Upper lobe of left lung (tissue), 4 donors: ENCODE results near the gene SYNE2.

ENCODE experiments used
- CTCF ChIP-seq, 6 experiments: fragments of 450-650 bp in 4 of 6; fragments of 200-600 bp in 2 of 6; sonication (generic) in 2 of 6; IDR thresholded peaks; one replicate each; pipeline ENCODE4 v1.5.1; 2016 to 2019; ENCODE audit warnings: antibody characterized with exemption in 6 of 6
- EP300 ChIP-seq, 4 donors: sonication (generic); formaldehyde crosslinking; IDR thresholded peaks; one replicate each; pipeline ENCODE4 v1.5.1; 2017; ENCODE audit warnings: antibody characterized with exemption in 4 of 4, control low read depth in 2 of 4
- POLR2A ChIP-seq, 4 donors: fragments of 450-650 bp; IDR thresholded peaks; one replicate each; pipeline ENCODE4 v1.5.1; 2016 to 2017; ENCODE audit warnings: antibody characterized with exemption in 4 of 4, mild to moderate bottlenecking in 2 of 4
- POLR2AphosphoS5 ChIP-seq, 2 donors: sonication (generic); formaldehyde crosslinking; IDR thresholded peaks; one replicate each; pipeline ENCODE4 v1.5.1; 2017; ENCODE audit warnings: antibody characterized with exemption in 2 of 2

GRCh38 chr14:64123241-64123822 is 270.5 kb downstream of the SYNE2 start:
- TF ChIP-seq CTCF (IDR thresholded peaks at IDR 0.05) (no peak), POLR2AphosphoS5 (IDR thresholded peaks at IDR 0.05) (no peak), POLR2A (IDR thresholded peaks at IDR 0.05) (no peak), EP300 (IDR thresholded peaks at IDR 0.05) (no peak)
